Measurements from ENCODE around the gene CAMTA1.
"Not testable (repeated sequence)": the region's sequence is repeated elsewhere in the genome, so short reads cannot be mapped to it uniquely, and the experiment has no call there.

CAMTA1 gene

GRCh38 chr1:6907201-6907600, 121.9 kb downstream of the CAMTA1 start:
- no peak for DNase-seq (ENCODE audit: low read depth in 2 of 2)

GRCh38 chr1:6907676-6908434, 122.6 kb downstream of the CAMTA1 start:
- no peak for DNase-seq (ENCODE audit: low read depth in 2 of 2)

- no peak for DNase-seq (ENCODE audit: low read depth in 2 of 2)
Observed at GRCh38 chr1:6909401-6909800, 124.1 kb downstream of the CAMTA1 start.

GRCh38 chr1:6909857-6910256, 124.6 kb downstream of the CAMTA1 start:
- DNase-seq (ENCODE audit: low read depth in 2 of 2) = no peak

GRCh38 chr1:6911021-6911941, 126.0 kb downstream of the CAMTA1 start:
- DNase-seq (ENCODE audit: low read depth in 2 of 2) = no peak

GRCh38 chr1:6911974-6912373, 126.7 kb downstream of the CAMTA1 start:
- no peak for DNase-seq (ENCODE audit: low read depth in 2 of 2)

GRCh38 chr1:6912518-6912917, 127.3 kb downstream of the CAMTA1 start:
- DNase-seq (ENCODE audit: low read depth in 2 of 2) = no peak

GRCh38 chr1:6913086-6913485, 127.8 kb downstream of the CAMTA1 start:
- no peak for DNase-seq (ENCODE audit: low read depth in 2 of 2)

GRCh38 chr1:6914706-6915105, 129.5 kb downstream of the CAMTA1 start:
- no peak for DNase-seq (ENCODE audit: low read depth in 2 of 2)

GRCh38 chr1:6915999-6916565, 130.8 kb downstream of the CAMTA1 start:
- no peak for DNase-seq (ENCODE audit: low read depth in 2 of 2)

- DNase-seq (ENCODE audit: low read depth in 2 of 2) = no peak
Observed at GRCh38 chr1:6917067-6917466, 131.8 kb downstream of the CAMTA1 start.

GRCh38 chr1:6918186-6918924, 133.1 kb downstream of the CAMTA1 start:
- no peak for DNase-seq (ENCODE audit: low read depth in 2 of 2)

- no peak for DNase-seq (ENCODE audit: low read depth in 2 of 2)
Observed at GRCh38 chr1:6918925-6919511, 133.8 kb downstream of the CAMTA1 start.

- DNase-seq (ENCODE audit: low read depth in 2 of 2) = not testable (repeated sequence)
Observed at GRCh38 chr1:6921506-6921905, 136.3 kb downstream of the CAMTA1 start.

- DNase-seq (ENCODE audit: low read depth in 2 of 2) = no peak
Observed at GRCh38 chr1:6922096-6922931, 137.1 kb downstream of the CAMTA1 start.

- DNase-seq (ENCODE audit: low read depth in 2 of 2) = no peak
Observed at GRCh38 chr1:6923012-6923411, 137.8 kb downstream of the CAMTA1 start.

- no peak for DNase-seq (ENCODE audit: low read depth in 2 of 2)
Observed at GRCh38 chr1:6923416-6923815, 138.2 kb downstream of the CAMTA1 start.

GRCh38 chr1:6923955-6924881, 139.0 kb downstream of the CAMTA1 start:
- DNase-seq (ENCODE audit: low read depth in 2 of 2) = no peak

GRCh38 chr1:6924891-6925290, 139.6 kb downstream of the CAMTA1 start:
- DNase-seq (ENCODE audit: low read depth in 2 of 2) = no peak
